GM18520 (cell line): Measurements from ENCODE around the gene PERM1.
"Not testable (repeated sequence)": the region's sequence is repeated elsewhere in the genome, so short reads cannot be mapped to it uniquely, and the experiment has no call there.

Experiments used
- ATAC-seq: cut with Tn5 transposase; IDR thresholded peaks from one replicate; pipeline ENCODE4 v1.9.1; 2021; ENCODE audit not compliant: unreplicated experiment

The PERM1 gene

DNA sequence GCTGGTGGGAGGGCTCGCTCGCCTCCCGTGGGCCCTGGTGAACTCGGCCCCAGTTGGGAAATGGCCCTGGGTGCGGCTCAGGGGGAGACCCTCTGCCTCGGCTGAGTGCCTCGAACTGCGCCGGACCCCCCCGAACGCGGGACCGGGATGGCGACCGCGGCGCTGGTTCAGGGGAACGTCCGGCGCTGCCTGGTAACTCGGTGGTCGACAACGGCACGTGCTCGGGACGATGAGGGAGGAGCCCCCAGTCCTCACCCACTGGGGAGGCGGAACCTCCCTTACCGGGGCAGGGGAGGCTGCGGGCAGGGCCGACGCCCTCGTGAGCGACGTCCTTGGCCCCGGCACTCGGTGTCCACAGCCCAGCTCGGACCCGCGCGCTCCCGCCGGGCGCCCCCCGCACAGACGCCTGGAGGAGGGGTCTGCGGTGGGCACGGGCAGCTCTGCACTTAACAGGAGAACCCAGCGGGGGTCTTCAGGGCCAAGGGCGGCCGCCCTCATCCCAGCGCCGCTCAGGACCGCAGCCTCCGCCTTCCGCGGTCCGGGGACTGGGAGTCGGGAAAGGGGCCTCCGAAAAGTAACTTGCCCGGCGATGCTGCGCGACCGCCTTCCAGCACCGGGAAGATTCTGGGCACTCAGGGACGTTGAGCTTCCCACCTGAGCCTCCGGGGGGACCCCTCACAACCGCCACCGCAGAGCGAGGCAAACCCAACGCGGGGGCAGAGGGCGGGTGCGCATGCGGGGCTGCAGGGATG lies 16.3 kb upstream of the PERM1 start:
- ATAC-seq: no peak

DNA sequence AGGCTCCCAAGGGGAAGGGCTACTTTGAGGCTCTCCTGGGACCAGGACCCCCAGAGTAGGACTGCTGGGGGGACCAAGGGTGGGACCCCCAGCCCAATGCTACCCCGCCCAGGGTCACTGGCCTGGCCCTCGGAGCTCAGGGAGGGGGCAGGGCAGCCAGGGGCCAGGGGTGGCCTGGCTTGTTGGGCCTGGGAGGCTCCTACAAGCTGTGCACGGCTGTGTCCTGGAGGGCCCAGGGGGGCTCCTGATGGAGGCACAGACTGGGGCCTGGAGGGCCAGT lies 15.8 kb upstream of the PERM1 start:
- no peak for ATAC-seq

DNA sequence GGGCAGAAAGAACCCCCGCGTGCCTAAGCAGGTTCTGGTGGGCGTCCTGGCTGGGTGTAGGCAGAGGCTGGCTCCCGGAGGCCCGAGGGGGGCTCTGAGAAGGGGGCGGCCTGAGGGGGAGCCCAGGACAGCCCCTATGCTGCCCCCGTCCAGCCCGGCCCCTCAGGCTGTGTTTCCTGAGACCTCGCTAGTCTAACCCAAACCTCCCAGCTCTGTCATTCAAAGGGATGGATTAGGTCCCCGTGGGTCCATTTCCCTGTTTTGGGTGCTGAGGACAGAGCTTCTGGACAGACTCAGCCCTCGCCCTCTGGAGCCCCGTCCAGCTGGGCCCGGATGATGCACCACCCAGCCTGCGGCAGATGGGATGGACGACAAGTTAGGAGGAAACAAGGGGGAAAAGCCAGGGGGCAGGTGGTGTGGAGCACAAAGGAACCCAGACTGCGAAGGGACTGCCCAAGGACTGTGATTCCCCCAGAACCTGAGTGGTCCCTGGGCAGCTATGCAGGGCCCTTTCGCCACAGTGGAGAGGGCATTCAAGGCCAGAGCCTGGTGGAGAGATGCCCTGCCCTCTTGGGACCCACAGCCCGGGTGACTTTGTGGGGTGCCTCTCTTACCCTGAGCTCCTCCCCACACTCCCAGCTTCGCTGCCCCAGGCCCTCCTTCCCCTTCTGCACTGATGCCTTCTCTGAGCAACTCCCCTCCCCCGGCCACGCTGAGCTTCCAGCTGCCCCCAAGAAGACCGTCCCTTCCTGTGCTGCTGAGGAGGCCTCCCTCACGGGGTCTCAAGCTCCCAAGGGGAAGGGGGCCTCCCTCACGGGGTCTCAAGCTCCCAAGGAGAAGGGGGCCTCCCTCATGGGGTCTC lies 15.2 kb upstream of the PERM1 start:
- no peak for ATAC-seq

DNA sequence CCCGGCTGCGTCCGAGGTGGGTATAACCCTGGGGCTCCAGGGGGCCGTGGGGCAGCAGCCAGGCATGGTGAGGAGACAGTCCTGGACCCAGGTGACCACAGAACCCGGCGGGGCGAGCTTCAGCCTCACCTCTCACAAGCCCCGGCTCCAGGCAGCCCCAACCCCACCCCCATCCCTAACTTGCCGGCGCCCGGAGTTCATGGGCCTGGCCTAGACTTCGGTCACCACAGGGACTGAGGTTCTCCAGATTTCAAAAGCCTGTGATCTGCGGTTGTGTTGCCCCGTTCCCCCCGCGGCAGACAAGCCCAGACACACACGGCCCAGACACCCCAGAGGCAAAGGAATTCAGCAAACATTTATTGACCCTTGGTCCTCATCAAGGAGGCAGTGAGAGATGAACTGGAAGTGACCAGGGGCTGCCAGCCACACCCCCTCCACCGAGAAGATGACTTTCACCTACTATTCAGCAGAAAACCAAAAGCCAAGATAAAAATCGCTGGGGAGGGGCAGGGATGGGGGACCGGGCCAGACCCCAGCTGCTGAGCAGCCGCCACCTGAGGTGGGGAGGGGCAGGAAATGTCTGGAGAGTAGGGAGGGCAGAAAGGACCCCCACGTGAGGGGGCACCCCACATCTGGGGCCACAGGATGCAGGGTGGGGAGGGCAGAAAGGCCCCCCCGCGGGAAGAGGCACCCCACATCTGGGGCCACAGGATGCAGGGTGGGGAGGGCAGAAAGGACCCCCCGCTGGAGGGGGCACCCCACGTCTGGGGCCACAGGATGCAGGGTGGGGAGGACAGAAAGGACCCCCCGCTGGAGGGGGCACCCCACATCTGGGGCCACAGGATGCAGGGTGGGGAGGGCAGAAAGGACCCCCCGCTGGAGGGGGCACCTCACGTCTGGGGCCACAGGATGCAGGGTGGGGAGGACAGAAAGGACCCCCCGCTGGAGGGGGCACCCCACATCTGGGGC lies 14.1 kb upstream of the PERM1 start:
- ATAC-seq: no peak

DNA sequence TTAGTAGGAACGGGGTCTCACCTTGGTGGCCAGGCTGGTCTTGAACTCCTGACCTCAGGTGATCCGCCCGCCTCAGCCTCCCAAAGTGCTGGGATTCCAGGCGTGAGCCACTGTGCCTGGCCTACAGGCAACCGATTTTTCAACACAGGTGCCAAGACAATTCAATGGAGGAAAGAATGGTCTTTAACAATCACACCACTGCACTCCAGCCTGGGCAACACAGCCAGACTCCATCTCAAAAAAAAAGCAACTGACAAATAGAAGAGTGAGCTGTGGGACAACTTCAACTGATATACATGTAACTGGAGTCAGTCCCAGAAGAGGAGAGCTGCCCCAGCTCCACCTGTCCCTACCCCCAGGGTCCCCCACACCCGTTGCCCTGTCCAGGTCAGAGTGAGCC lies 12.7 kb upstream of the PERM1 start:
- not testable (repeated sequence) for ATAC-seq

DNA sequence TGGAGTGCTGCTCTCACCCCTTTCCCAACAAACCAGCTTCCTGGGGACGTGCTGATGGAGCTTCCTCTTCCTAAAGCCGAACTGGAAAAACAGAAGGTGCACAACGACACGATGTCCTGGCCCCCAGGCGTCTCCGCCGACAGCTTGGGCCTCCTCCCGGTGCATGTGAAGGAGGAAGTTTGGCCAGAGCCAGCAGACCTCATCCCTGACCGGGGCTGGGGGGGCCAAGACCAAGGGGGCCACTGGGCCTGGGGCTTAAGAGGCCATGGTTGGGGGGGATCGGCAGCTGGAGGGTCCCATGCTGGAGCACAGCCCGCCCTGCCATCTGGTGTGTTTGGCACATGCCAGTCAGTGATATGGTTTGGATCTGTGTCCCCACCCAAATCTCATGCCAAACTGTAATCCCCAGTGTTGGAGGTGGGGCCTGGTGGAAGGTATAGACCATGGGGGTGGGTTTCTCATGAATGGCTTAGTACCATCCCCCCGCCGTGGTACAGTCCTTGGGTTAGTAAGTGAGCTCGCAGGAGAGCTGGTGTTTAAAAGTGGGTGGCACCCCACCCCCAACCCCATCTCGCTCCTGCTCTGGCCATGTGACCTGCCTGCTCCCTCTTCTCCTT lies 11.6 kb upstream of the PERM1 start:
- no peak for ATAC-seq

DNA sequence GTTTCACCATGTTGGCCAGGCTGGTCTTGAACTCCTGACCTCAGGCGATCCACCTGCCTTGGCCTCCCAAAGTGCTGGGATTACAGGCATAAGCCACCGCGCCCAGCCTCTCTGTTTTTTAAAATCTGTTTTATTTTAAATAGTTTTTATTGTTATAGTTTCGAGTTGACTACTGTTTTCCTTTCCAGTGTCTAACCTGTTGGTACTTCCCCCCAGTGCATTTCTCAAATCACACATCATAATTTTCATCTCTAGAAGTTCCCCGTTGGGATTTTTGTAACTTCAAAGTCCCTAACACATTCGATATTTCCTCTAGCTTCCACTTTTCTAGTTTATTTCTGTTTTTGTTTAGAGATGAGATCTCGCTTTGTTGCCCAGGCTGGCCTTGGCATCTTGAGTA lies 10.5 kb upstream of the PERM1 start:
- ATAC-seq: no peak

DNA sequence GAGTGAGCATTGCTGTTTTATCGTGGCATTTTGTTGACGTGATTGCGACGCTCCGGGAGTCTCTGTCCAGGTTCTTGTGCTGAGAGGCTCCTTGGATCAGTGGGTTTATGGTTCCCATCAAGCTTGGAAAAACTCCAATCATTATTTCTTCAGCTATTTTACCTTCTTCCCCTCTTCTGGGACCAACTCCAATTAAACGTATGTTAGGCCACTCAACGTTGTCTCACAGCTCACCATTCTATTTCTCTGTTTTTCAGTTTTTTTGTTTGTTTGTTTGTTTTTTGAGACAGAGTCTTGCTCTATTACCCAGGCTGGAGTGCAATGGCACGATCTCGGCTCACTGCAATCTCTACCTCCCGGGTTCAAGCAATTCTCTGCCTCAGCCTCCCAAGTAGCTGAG lies 10.0 kb upstream of the PERM1 start:
- ATAC-seq: no peak

DNA sequence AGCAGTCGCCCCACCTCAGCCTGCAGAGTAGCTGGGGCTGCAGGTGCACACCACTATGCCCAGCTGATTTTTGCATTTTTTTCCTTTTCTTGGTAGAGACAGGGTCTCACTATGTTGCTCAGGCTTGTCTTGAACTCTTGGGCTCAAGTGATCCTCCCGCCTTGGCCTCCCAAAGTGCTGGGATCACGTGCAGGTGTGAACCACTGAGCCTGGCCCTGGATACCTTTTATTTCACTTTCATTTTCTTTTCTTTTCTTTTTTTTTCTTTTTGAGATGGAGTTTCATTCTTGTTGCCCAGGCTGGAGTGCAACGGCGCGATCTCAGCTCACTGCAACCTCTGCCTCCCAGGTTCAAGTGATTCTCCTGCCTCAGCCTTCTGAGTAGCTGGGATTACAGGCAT lies 9.4 kb upstream of the PERM1 start:
- ATAC-seq: not testable (repeated sequence)

DNA sequence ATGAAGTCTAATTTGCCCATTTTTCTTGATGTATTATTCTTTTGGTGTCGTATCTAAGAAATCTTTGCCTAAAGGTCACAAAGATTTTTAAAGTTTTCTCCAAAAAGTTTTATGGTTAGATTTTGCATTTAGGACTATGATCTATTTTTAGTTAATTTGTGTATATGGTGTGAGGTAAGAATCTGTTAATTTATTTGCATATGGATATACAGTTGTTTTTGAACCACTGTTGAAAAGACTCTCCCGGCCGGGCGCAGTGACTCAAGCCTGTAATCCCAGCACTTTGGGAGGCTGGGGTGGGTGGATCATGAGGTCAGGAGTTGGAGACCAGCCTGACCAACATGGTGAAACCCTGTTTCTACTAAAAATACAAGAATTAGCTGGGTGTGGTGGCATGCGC lies 6.2 kb upstream of the PERM1 start:
- not testable (repeated sequence) for ATAC-seq

DNA sequence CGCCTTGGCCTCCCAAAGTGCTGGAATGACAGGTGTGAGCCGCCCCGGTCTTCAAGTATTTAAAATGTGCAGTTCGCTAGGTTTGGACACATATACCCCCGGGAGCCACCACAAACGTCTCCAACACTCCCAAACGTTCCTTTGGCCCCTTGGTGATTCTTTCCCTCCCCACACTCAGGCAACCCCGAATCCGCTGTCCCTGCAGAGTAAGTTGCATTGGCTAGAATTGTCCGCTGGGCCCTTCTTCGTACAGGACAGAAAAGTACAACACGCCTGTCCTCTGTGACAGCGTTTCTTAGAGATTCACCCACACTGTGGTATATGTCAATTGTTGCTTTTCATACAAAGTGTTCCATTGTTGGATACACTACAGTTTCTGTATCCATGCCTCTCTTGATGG lies 3.2 kb upstream of the PERM1 start:
- ATAC-seq: no peak

DNA sequence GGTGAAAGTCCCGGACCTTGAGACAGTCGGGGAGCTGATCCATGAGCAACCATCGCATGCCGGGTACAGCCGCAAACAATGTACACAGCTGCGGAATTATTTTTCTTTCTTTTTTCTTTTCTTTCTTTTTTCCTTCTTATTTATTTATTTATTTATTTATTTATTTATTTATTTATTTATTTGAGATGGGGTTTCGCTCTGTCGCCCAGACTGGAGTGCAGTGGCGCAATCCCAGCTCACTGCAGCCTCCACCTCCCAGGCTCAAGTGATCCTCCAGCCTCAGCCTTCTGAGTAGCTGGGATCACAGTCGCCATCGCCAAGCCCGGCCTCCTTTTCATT lies 2.6 kb upstream of the PERM1 start:
- no peak for ATAC-seq

DNA sequence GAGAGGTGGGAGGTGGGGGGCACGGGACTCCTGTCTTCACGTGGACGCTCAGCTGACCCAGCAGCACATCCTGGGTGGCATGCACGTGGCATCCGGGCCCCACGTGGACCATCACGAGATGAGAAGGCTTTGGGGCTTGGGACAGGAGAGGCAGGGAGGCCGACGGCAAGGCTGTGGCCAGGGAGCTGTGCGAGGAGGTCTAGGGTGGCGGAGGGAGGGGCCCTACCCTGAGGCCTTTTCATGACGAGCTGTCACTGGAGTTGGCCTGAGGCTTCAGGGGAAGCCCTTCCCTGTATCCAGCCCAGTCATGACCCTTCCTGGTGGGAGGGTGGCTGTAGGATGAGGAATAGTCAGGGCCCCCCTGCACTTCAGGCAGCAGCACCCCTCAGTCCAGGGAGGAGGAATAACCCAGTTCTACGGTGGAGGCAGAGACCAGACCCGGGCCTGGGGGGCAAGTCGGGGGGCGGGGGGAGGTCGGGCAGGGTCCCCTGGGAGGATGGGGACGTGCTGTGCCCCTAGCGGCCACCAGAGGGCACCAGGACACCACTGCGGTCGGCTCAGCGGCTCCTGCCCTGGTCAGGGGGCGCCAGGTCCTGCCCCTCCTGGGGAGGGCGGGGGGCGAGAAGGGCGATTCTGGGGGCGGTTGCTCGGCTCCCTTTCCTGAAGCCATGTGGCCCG lies 2.0 kb upstream of the PERM1 start:
- ATAC-seq: no peak

DNA sequence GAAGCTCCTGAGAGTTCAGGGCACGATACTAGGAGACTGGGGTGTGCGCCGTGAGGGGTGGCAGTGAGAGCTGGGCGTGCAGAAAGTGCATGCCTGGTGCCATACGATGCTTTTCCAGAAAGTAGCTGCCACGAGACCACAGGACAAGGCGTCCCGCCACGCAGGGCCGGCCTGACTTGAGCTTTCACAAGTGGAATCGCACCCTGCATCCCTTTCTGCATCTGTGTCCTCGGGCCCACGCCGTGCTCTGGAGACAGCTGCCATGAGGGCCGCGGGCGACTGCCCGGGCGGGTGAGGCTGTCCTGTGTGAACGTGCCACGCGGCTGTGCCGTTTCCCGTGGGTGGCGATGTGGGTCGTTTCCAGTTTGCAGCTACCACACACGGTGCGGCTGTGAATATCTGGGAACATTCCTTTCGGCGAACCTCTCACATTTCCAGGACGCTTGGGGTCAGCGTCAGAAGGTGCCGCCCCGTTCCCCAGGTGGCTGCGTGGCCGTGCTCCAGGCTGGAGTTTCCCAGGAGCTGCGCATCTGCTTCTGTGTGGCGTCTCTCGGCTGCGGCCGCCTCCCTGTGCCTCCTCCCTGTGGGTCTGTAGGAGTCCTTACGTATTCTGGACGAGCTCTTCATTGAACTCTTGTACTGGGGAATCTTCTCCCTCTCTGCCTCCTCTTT lies 1.0 kb upstream of the PERM1 start:
- no peak for ATAC-seq

DNA sequence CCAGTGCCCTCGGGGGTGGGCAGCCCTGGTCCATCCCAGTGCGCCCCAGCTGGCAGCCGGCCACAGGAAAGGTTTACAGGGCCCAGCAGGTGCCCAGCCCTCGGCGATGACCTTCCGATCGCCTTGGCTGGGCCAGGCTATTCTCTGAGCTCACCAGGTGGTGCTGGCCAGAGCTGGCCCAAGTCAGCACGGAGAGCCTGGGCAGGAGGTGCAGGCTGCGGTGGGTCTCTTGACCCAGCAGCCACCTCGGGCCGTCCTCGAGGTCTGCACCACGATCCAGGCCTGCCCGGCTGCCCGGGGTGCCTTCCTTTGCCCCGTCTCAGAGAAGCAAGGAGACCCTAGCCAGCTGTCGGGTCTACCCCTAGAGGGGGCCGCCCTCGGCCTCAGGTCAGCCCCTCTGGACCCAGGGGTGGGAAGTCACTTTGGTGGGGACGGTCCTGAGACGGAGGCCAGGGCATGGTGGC lies 370 bp downstream of the PERM1 start:
- ATAC-seq: no peak

DNA sequence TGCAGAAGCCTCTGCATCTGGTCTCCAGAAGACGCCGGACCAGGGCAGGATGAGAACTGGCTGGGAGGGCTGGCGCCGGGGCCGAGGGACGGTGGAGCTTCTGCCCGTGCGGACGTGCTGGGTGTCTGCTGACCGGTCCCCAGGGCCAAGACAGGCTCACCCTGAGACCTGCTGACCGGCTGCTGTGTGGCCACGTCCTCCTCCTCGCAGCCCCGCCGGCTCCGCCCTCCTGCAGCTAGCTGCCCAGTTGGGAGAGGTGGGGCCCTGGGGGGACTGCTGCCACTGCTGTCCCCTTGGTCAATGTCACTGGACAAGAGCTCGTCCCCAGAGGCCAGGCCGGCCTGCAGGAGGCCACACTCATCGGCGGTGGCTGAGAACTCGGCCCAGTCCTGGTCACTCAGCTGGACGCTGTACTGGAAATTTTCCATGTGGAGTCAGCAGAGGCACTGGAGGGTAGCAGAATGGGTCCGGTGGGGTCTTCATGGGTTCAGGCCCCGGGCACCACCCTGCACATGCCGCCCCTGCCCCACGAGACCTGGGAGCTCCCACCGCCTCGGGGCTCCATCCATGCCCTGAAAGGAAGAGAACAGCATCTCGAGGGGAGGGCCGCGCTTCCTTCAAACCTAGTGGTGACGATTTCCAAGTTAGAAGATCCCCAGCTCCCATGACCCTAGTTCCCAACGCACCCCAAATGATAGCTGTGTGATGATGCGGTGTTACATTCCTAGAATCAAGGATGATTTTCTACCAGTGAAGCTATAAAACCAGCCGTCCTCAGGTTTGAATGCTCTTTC lies 1.1 kb downstream of the PERM1 start:
- ATAC-seq: no peak

DNA sequence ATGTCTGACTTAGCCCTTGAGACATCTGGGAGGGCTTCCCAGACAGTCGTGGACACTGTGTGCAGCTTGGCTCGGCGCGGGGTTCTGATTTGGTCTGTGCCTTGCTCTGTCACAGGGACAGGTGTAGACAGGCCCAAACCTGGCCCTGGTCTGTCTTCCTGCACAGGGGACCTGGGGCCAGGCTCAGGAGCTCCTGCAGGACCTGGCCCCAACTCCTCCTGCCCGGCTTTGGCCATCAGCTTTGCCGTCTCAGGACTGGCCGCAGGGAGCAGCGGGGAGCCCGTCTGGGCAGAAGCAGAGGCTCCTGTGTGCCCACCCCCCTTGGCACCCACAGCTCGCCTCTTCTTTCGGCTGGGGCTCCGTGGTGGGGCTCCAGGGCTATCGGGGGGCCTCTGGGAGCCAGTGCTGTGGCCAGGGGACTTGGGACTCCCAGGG lies 1.7 kb downstream of the PERM1 start:
- no peak for ATAC-seq

DNA sequence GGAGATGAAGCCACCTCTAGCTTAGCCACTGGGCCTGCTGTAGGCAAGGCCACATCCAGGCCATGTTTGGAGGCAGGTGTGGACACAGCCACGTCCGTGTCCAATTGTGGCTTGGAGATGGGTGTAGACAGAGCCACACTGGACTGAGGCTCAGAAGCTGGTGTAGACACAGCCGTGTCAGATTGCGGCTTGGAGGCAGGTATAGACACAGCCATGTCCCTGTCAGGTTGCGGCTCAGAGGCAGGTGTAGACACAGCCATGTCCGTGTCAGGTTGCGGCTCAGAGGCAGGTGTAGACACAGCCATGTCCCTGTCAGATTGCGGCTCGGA lies 2.2 kb downstream of the PERM1 start:
- no peak for ATAC-seq
